Stimulated activated CD8-positive, alpha-beta memory T cell treated with anti-CD3 and anti-CD28 coated beads, Interleukin-7, amount 100 ng/mL, for 48 hours (primary cell): Measurements from ENCODE around the gene SPTBN1.
"Not testable (repeated sequence)": the region's sequence is repeated elsewhere in the genome, so short reads cannot be mapped to it uniquely, and the experiment has no call there.

Experiments
- DNase-seq, 2 donors: peaks; one replicate each; pipeline ENCODE4 v3.0.0-alpha.2; 2020; ENCODE audit warnings: low read depth in 1 of 2; ENCODE audit errors: extremely low read depth in 1 of 2

Gene SPTBN1

GRCh38 chr2:54468673-54469072 lies 12.5 kb downstream of the SPTBN1 start:
- no peak for DNase-seq

- no peak for DNase-seq
These were observed 13.4 kb downstream of the SPTBN1 start for GRCh38 chr2:54469484-54470053.

DNA sequence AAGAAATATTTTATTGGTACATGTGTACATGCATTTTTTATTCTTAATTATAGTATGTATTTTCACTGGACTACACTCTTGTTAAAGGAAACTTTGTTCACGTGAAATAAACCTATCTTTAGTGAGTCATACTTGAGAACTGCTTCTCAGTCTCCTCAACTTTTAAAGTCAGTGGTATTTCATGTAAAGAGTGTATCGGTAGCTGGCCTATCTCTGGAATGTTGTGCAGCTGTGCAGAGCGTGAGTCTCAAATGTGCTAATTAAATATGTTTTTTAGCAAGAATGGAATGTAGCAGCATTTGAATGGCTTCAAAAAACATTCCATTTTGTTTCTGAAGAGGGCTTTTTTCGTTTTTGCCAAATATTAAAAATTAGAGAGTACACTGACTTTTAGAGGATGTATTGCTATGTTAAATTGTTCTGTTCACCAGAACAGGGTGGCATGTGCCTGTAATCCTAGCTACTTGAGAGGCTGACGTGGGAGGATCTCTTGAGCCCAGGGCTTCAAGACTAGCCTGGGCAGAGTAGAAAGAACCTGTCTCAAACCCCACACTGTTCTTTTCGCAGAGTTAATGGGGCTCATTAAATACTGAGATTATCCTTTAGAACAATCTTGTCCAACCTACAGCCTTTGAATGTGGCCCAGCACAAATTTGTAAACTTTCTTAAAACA lies 14.3 kb downstream of the SPTBN1 start:
- no peak for DNase-seq

- no peak for DNase-seq
These were observed 15.1 kb downstream of the SPTBN1 start for GRCh38 chr2:54471221-54471711.

DNA sequence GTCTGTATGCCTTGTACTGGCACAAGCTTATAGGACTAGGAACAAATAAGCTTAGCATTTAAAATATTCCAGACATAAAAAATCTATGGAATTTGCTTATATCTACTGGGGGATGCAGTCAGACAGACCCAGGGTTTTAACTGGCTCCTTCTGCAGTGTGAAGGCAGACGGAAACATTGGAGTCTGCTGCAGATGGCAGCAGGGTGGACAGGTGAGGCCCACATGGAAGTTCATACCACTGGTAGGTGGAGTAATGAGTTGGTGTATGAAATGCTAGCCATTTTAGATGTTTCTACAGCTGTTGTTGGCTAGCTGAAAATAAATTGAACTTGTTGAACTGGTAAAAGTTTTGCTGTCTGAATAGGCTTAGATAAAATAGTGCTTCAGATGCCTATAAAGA lies 17.7 kb downstream of the SPTBN1 start:
- no peak for DNase-seq

DNA sequence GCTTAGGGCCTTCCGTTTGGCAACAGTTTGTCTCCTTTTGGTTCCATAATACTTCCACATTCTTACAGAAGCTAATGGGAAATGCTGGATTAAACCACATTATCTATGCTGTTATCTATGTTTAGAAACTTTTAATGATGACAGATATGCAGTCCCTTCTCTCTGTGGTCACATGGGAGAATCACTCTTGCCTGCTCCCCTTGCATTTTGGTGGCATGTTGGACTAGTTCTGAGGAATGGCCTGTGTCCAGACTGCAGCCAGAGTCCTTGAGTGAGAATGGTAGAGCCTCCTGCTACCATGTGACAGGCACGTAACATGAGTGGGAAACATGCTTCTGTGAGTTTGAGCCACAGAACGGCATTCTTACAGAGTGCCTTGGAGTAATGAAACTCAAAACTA lies 19.2 kb downstream of the SPTBN1 start:
- no peak for DNase-seq

GRCh38 chr2:54475919-54476318 lies 19.8 kb downstream of the SPTBN1 start:
- DNase-seq = no peak

DNA sequence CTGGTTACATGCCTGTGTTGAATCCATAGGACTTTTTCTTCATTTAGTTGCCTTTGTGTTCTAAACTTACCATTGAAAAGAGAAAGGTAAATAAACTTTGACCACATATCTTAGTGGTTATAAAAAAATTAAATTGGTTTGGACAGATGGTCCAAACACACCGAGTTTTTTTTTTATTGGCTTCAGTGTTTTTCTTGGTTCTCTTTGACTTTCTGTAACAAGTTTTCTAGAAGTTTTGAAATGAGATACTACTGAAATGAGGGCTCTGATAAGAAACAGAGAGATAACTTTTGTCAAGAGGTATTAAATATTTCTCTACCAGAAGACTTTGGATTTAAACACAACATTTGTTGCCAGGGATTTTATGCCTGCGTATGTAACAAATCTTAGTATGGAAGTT lies 20.7 kb downstream of the SPTBN1 start:
- no peak for DNase-seq

DNA sequence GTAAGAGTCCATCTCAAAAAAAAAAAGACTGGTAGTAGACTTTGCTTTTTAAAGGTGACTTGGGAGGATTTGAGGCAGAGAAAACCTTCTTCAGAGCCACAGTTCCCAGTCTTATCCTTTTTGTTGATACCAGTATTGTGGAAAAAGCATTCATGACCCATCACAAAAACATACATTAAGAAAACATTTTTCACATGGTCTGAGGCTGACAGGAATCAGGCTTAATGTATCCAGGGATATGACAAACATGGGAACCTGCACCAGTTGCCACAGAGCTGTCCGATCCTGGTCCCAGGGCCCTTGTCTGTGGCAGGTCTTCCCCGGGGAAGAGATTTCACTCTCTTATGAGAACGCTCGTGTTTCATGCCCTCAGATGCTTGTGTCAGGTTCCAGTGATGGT lies 21.8 kb downstream of the SPTBN1 start:
- DNase-seq = no peak

GRCh38 chr2:54478899-54479298 lies 22.8 kb downstream of the SPTBN1 start:
- DNase-seq = no peak

DNA sequence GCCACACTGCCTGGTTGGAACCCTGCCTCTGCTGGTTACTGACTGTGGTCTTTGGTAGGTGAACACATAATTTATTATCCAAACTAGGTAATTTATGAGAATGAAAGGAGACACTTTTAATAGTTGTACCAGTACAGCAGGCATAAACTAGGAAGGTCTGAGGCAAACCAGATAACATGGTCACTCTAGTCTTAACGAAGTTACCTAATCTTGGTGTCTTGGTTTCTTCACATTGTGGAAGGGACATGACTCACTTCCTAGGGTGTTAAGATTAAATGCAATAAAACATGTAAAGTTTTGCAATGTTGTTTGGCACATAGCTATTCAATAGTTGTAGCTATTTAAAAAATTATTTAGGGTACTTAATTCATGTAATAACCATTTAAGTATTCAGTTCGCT lies 23.3 kb downstream of the SPTBN1 start:
- no peak for DNase-seq

- DNase-seq = no peak
These were observed 23.9 kb downstream of the SPTBN1 start for GRCh38 chr2:54480025-54480424.

GRCh38 chr2:54481686-54482085 lies 25.6 kb downstream of the SPTBN1 start:
- no peak for DNase-seq

GRCh38 chr2:54482715-54483114 lies 26.6 kb downstream of the SPTBN1 start:
- DNase-seq = no peak

- DNase-seq = no peak
These were observed 27.3 kb downstream of the SPTBN1 start for GRCh38 chr2:54483426-54483825.

GRCh38 chr2:54485756-54486155 lies 29.6 kb downstream of the SPTBN1 start:
- DNase-seq = not testable (repeated sequence)

GRCh38 chr2:54486766-54487165 lies 30.6 kb downstream of the SPTBN1 start:
- no peak for DNase-seq

DNA sequence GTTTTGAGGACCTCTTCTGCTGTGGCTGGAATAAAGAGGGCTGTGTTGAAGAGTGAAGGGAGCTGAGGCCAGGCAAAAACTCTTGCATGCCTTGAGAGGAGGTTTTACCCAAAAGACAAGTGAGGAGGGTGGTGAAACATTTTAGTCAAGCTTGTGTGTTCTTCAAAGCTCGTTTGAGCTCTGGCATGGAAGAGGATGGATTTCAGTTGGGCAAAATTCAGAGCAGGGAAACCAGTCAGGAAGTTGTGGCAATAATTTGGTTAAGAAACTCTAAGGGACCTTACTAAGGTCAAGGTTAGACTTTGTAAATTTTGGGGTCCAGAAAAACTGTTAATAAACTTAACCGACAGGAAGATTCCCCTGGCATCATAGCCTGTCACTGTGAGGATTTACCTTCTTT lies 34.7 kb downstream of the SPTBN1 start:
- DNase-seq = no peak

GRCh38 chr2:54492335-54492734 lies 36.2 kb downstream of the SPTBN1 start:
- DNase-seq = no peak

- DNase-seq = no peak
These were observed 38.0 kb downstream of the SPTBN1 start for GRCh38 chr2:54494087-54494486.

GRCh38 chr2:54496920-54497319 lies 40.8 kb downstream of the SPTBN1 start:
- DNase-seq = no peak

DNA sequence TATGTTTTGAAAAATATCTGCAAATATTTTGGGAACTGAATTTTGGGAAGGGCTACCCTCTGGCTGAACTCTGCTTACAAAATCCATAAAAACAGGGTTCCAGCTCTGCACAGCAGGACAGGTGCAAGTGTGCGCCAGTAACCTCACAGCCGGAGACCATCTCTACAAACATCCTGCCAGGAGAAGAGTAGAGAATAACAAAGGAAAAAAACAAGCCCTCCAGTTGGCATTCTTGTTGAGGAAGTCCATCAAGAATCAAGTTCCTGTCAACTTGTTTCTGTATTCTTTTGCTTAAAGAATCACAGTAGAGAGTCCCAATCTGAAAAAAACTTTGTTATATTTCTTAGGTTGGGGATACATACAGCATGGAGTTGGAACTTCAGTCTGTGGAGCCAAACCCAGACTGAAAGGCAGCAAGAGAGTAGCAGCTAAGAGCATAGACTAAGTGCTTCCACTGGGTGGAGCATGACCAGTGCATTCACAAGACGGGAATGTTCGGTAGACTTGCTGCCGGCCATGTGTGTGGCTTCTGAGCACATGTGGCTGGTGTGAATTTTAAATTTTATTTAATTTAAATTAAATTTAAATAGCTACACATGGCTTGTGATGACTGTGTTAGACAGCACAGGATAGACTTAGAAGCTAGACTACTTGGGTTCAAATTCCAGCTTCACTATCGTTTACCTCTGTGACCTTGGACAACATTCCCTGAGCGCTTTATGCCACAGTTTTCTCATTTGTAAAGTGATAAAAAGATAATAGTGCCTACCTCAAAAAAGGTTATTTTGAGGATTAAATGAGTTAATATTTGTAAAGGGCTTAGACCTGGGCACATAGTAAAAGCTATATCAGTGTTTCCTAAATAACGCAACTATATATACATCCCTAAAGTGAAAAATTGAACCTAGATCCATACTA lies 41.9 kb downstream of the SPTBN1 start:
- no peak for DNase-seq
